Raji (cell line): ENCODE data around the gene METTL16.

ENCODE experiments used
- POLR2A ChIP-seq: IDR thresholded peaks from 2 replicates; pipeline ENCODE4 v1.6.1; 2011; ENCODE audit warnings: low read depth, low read length, control low read depth; ENCODE audit not compliant: insufficient read depth

METTL16 gene

GRCh38 chr17:2371183-2372130, 140.2 kb downstream of the METTL16 start:
- TF ChIP-seq POLR2A, result no peak

DNA sequence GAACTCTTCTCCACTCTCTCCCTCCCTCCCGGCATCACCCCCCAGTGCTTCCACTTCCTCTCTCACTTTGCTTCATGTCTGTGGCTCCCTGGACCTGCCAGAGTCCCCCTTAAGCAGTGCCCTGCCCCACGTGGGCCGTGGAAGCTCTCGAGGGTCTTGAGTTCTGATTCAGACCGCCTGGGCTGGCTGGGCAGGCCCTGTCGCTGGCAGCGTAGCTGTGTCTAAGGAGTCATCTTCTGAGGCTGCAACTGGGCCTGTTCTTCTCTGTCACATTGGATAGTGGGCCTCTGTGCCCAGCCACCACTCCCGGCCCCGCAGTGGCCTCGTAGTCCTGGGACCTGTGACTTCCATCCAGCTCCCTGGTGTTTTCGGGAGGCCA, 141.5 kb downstream of the METTL16 start:
- no peak for TF ChIP-seq POLR2A

GRCh38 chr17:2369551-2370210, 142.0 kb downstream of the METTL16 start:
- TF ChIP-seq POLR2A, result no peak

- TF ChIP-seq POLR2A, result no peak
Measured at GRCh38 chr17:2369039-2369438, 142.6 kb downstream of the METTL16 start.

GRCh38 chr17:2368359-2368758, 143.3 kb downstream of the METTL16 start:
- TF ChIP-seq POLR2A, result no peak

- TF ChIP-seq POLR2A, result no peak
Measured at GRCh38 chr17:2366747-2367494, 144.8 kb downstream of the METTL16 start.
